Fibroblast of the aortic adventitia (primary cell): ENCODE data around the gene NR2C2. TPM values are rescaled to one million over a fixed set of nuclear protein-coding genes. Genes with fewer than 3 reads are reported as not detected.

ENCODE experiments used
- DNase-seq: peaks from one replicate; pipeline ENCODE4 v3.0.0-alpha.2; 2010; ENCODE audit warnings: low read depth
- H3K4me3 ChIP-seq: 2 replicates; pipeline ENCODE4 v1.5.1; 2011; ENCODE audit warnings: low read depth, mild to moderate bottlenecking, control low read depth, low read length, moderate library complexity
- total RNA-seq: library from RNA; depleted of rRNA; stranded (reverse); fragments of >200 nt; gene quantifications from 2 replicates; pipeline ENCODE4 v1.2.3, GENCODE V29; 2012; ENCODE audit warnings: low replicate concordance
- TF ChIP-seq, protein P1 (sequence below): IDR thresholded peaks from 2 replicates; pipeline ENCODE4 v1.5.1; 2011; ENCODE audit warnings: mild to moderate bottlenecking, low read length, control low read depth, inconsistent platforms; ENCODE audit not compliant: insufficient read depth

The NR2C2 gene
- total RNA-seq, 1 donor, result 33.8 TPM

GRCh38 chr3:15014606-15015328, 67.4 kb downstream of the NR2C2 start:
- TF ChIP-seq, protein P1, sequence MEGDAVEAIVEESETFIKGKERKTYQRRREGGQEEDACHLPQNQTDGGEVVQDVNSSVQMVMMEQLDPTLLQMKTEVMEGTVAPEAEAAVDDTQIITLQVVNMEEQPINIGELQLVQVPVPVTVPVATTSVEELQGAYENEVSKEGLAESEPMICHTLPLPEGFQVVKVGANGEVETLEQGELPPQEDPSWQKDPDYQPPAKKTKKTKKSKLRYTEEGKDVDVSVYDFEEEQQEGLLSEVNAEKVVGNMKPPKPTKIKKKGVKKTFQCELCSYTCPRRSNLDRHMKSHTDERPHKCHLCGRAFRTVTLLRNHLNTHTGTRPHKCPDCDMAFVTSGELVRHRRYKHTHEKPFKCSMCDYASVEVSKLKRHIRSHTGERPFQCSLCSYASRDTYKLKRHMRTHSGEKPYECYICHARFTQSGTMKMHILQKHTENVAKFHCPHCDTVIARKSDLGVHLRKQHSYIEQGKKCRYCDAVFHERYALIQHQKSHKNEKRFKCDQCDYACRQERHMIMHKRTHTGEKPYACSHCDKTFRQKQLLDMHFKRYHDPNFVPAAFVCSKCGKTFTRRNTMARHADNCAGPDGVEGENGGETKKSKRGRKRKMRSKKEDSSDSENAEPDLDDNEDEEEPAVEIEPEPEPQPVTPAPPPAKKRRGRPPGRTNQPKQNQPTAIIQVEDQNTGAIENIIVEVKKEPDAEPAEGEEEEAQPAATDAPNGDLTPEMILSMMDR, result no peak
- no peak overlapping the region for H3K4me3 ChIP-seq
- no peak for DNase-seq

- TF ChIP-seq, protein P1, result no peak
- H3K4me3 ChIP-seq, result no peak overlapping the region
- no peak for DNase-seq
These were observed 68.1 kb downstream of the NR2C2 start for GRCh38 chr3:15015456-15015855.

DNA sequence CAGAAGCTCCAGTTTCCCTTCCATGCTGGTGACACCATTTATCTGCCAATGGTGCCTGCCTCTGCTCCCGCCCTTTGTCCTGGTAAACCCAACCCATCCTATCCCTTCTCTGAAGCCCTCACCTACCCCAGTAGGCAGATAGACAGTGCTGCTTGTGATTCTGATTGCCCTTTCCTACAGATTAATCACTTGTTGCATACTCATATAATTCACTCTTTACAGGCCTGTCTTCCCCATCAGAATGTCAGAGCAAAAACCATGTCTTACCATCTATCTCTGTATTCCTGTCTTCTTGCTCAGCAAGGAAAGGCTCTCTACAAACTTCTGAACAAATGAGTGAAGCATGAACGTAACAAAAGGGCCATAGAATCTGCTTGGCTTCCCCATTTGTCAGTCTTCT, 69.8 kb downstream of the NR2C2 start:
- TF ChIP-seq, protein P1, result no peak
- H3K4me3 ChIP-seq, result no peak overlapping the region
- DNase-seq, result no peak

DNA sequence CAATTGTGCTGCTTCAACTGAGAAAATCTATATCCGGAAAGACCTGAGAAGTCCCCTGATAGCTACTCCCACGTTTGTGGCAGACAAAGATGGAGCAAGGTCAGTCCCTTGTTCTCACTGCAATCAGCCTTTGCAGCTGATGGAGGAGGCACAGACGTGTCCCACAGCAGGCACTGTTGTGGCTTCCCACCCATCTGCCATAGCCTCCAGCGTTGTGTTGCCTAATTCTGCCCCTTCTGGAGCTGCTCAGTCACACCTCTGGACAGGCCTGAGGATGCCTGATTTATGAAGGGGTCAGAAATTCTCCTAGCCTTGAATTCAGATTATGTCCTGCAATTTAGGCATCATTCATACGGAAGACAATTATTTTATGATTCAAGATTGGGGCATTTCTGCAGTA, 75.9 kb downstream of the NR2C2 start:
- H3K4me3 ChIP-seq, result no peak overlapping the region
- DNase-seq, result no peak
- TF ChIP-seq, protein P1, result no peak

GRCh38 chr3:15023719-15024118, 76.3 kb downstream of the NR2C2 start:
- TF ChIP-seq, protein P1, result no peak
- no peak overlapping the region for H3K4me3 ChIP-seq
- DNase-seq, result no peak

GRCh38 chr3:15029625-15030024, 82.2 kb downstream of the NR2C2 start:
- no peak for DNase-seq
- TF ChIP-seq, protein P1, result no peak
- H3K4me3 ChIP-seq, result no peak overlapping the region

DNA sequence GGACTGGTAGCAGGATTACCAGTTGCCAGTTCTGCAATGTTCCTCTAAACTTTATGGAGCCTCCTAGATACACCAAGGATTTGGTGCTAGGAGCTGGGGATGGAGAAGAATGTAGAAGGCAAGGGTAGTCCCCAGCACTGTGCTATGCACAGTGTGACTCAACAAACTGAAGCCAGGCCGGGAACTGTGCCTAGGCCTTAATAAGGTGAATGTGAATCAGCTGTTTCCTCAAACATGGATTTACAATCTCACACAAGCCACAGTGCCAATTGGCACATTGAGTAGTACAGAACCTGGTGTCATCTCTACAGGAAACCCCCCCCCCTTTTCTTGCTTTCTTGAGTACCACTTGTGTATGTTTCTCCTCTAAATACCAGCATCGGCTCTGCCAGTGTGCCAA, 85.3 kb downstream of the NR2C2 start:
- TF ChIP-seq, protein P1, result no peak
- DNase-seq, result no peak
- H3K4me3 ChIP-seq, result no peak overlapping the region
